Adrenal gland (tissue), 12 donors: ENCODE data around the gene ZNF146. TPM values are rescaled to one million over a fixed set of nuclear protein-coding genes. Genes with fewer than 3 reads are reported as not detected.
A peak's percentile ranks its signal among the peaks of the same experiment; 100 is the strongest.

ENCODE experiments used
- DNase-seq, 7 donors: peaks; one replicate each; pipeline ENCODE4 v3.0.0-alpha.2; 2019 to 2020
- H3K27ac ChIP-seq, 5 donors: fragments of 200-600 bp; sonication (generic) in 4 of 5; 1 replicate in 3 of 5; 2 replicates in 2 of 5; pipeline versions ENCODE4 v1.5.1 to v1.8.0; 2016 to 2020; ENCODE audit warnings: mild to moderate bottlenecking in 1 of 5
- H3K27me3 ChIP-seq: fragments of 200-600 bp; 2 replicates; pipeline ENCODE4 v1.8.0; 2021
- H3K36me3 ChIP-seq, 2 donors: fragments of 200-600 bp; replicated peaks in 1 of 2; 1 replicate in 1 of 2; 2 replicates in 1 of 2; pipeline versions ENCODE4 v1.5.1 to v1.8.0; 2018 to 2022
- H3K4me1 ChIP-seq, 2 donors: fragments of 200-600 bp; replicated peaks in 1 of 2; 1 replicate in 1 of 2; 2 replicates in 1 of 2; pipeline versions ENCODE4 v1.5.1 to v1.8.0; 2018 to 2021
- H3K4me3 ChIP-seq, 4 donors: fragments of 200-600 bp; sonication (generic) in 3 of 4; one replicate each; pipeline ENCODE4 v1.5.1; 2016 to 2018
- H3K9me3 ChIP-seq, 3 donors: fragments of 200-600 bp; sonication (generic) in 1 of 3; replicated peaks in 1 of 3; 1 replicate in 2 of 3; 2 replicates in 1 of 3; pipeline versions ENCODE4 v1.5.1 to v1.8.0; 2016 to 2021
- POLR2A ChIP-seq, 2 donors: fragments of 450-650 bp; IDR thresholded peaks; one replicate each; pipeline ENCODE4 v1.6.1; 2017; ENCODE audit warnings: antibody characterized with exemption in 2 of 2, mild to moderate bottlenecking in 2 of 2, moderate library complexity in 1 of 2
- WGBS, 4 donors: extraction: QIAGEN DNeasy Blood & Tissue Kit in 2 of 4; methylation state at CpG; one replicate each; pipeline versions ENCODE4 v1.1.5 to v1.1.7; 2013 to 2017; 5-methylcytosine and 5-hydroxymethylcytosine counted together
- intact Hi-C, 2 donors: fragments of 100-400 bp; cut with DNase I; formaldehyde crosslinking; loops; one replicate each; pipeline versions ENCODE4 v1.14.1 to v1.15.0; 2022 to 2023
- polyA plus RNA-seq, 3 donors: library from polyadenylated mRNA; stranded (reverse); fragments of 200-250 nt in 2 of 3; fragments of 350-450 nt in 1 of 3; fragmentation: Illumina TruSeq in 1 of 3; extraction: RNeasy Lipid Tissue Mini Kit (QIAGEN cat#74804) in 1 of 3; gene quantifications; one replicate each; pipeline ENCODE4 v1.2.3, GENCODE V29; 2013 to 2014
- total RNA-seq, 9 donors: library from RNA; depleted of rRNA in 4 of 9; stranded (reverse); fragments of >200 nt in 4 of 9; fragments of 120-200 nt in 1 of 9; fragmentation: NEBNext Ultra II Directional in 1 of 9; extraction: Animal tissue kit (Norgen Biotek cat#: 25700) in 1 of 9; gene quantifications; one replicate each; pipeline versions ENCODE4 v1.1.0 to v1.2.4, GENCODE V29; 2013 to 2023
- TF ChIP-seq, protein P1 (sequence below), 6 experiments: fragments of 450-650 bp in 4 of 6; fragments of 200-600 bp in 2 of 6; sonication (generic) in 1 of 6; IDR thresholded peaks; 1 replicate in 5 of 6; 2 replicates in 1 of 6; pipeline versions ENCODE4 v1.5.1 to v1.8.0; 2016 to 2021; ENCODE audit warnings: antibody characterized with exemption in 6 of 6, mild to moderate bottlenecking in 2 of 6, moderate library complexity in 1 of 6
- donor health status: healthy with polysubstance abuse.
- donor health status: Bipolar disorder and iron deficiency.
- donor health status: DM: yes; HTN: yes; CAD: no.
- donor health status: DM: no; HTN: no; CAD: no.
- donor health status: DM: no; HTN: no; CAD: no.
- donor health status: DM: yes; HTN: yes; CAD: no.

Gene ZNF146
- total and polyA plus RNA-seq, 12 donors: 20.7 to 128 (median 40.7) TPM

- 0 to 26% (median 7%) methylated on average over 13 to 37 of the region's 37 CpGs for WGBS, 4 donors
- TF ChIP-seq, protein P1, sequence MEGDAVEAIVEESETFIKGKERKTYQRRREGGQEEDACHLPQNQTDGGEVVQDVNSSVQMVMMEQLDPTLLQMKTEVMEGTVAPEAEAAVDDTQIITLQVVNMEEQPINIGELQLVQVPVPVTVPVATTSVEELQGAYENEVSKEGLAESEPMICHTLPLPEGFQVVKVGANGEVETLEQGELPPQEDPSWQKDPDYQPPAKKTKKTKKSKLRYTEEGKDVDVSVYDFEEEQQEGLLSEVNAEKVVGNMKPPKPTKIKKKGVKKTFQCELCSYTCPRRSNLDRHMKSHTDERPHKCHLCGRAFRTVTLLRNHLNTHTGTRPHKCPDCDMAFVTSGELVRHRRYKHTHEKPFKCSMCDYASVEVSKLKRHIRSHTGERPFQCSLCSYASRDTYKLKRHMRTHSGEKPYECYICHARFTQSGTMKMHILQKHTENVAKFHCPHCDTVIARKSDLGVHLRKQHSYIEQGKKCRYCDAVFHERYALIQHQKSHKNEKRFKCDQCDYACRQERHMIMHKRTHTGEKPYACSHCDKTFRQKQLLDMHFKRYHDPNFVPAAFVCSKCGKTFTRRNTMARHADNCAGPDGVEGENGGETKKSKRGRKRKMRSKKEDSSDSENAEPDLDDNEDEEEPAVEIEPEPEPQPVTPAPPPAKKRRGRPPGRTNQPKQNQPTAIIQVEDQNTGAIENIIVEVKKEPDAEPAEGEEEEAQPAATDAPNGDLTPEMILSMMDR (IDR thresholded peaks at IDR 0.05): no peak
- no peak for TF ChIP-seq POLR2A (IDR thresholded peaks at IDR 0.05)
- intact Hi-C loops: no loop called here
- H3K4me1 ChIP-seq: no peaks in the 10 kb centered on the region
- H3K27me3 ChIP-seq: no peaks in the 10 kb centered on the region
- no peak overlapping the region for H3K27ac ChIP-seq
- no peaks in the 10 kb centered on the region for H3K36me3 ChIP-seq
- peak overlapping the region in 3 of 4 donors; percentile 23 to 61 (median 33) for H3K4me3 ChIP-seq
- H3K9me3 ChIP-seq: no peaks in the 10 kb centered on the region
- peak in 6 of 7 donors; percentile 24 to 61 (median 40) for DNase-seq
Observed at GRCh38 chr19:36257520-36257876, 42.6 kb downstream of the ZNF146 start.

DNA sequence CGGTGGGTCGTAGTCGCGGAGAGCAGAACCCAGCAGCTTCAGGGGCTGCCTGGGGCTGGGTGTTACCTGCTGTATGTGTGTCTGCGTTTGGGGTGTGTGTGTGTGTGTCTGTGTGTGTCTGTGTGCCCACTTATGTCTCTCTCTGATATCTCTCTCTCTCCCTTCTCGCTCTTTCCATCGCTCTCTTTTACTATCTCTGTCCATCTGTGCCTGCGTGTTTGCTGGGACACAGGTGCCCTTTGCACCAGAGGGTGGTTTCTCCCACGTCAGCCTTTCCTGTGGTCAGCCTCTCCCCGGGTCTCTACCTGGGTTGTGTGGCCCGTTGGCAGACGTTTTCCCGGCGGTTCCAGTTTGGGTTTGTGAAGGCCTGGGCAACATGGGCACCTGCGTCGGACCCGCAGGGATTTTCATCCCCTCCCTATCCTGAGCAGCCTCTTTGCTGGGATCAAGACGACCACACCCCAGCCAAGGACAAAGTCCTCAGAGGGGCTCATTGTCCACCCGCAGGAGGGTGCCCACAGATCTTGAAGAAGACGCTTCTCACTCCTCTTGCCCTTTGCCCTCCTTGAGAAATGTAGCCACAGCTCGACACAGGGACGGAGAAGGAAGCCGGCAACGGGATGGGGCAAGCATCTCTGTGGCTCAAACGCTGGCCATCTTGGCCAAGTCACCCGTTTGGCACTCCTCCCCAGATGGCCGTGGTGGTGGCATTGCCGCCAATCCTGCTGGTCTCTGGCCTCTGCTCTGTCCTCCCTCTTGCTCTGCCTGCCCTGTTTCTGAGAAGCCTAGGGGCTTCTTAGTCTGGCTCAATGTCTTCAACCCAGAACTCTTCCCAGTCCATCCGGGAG, 43.3 kb downstream of the ZNF146 start:
- WGBS, 4 donors: 86 to 90% (median 88%) methylated on average over 24 to 29 of the region's 29 CpGs
- DNase-seq: peak in 1 of 7 donors; percentile 13
- no peaks in the 10 kb centered on the region for H3K4me1 ChIP-seq
- intact Hi-C loops: no loop called here
- no peaks in the 10 kb centered on the region for H3K9me3 ChIP-seq
- H3K36me3 ChIP-seq: no peaks in the 10 kb centered on the region
- H3K27me3 ChIP-seq: no peaks in the 10 kb centered on the region
- peak overlapping the region in 2 of 4 donors; percentile 23 to 61 for H3K4me3 ChIP-seq
- TF ChIP-seq POLR2A (IDR thresholded peaks at IDR 0.05): no peak
- TF ChIP-seq, protein P1 (IDR thresholded peaks at IDR 0.05): no peak
- no peak overlapping the region for H3K27ac ChIP-seq

DNA sequence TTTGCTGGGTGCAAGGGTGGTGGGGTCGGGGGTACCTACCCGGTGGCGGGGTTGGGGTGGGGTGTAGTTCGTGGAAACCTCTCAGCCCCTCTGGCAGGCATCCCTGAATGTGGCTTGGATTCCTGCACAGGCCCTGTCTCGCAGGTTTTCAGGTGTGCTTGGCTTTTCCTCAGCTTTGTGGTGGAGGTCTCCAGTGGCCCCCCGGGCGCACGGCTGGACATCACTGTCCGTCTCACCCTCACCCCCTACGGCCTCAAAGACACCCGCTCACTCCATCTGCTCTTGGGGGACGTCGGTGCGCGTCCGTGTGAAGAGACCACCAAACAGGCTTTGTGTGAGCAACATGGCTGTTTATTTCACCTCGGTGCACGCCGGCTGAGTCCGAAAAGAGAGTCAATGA, 44.3 kb downstream of the ZNF146 start:
- 94 to 97% (median 96%) methylated on average over 15 to 20 of the region's 20 CpGs for WGBS, 4 donors
- H3K4me1 ChIP-seq: no peaks in the 10 kb centered on the region
- no peaks in the 10 kb centered on the region for H3K36me3 ChIP-seq
- DNase-seq: peak in 1 of 7 donors; percentile 10
- intact Hi-C loops: no loop called here
- H3K4me3 ChIP-seq: no peak overlapping the region
- no peaks in the 10 kb centered on the region for H3K9me3 ChIP-seq
- TF ChIP-seq POLR2A (IDR thresholded peaks at IDR 0.05): no peak
- TF ChIP-seq, protein P1 (IDR thresholded peaks at IDR 0.05): no peak
- H3K27ac ChIP-seq: no peak overlapping the region
- no peaks in the 10 kb centered on the region for H3K27me3 ChIP-seq

GRCh38 chr19:36265064-36265463, 50.2 kb downstream of the ZNF146 start:
- H3K4me3 ChIP-seq: no peak overlapping the region
- no peak for TF ChIP-seq POLR2A (IDR thresholded peaks at IDR 0.05)
- TF ChIP-seq, protein P1 (IDR thresholded peaks at IDR 0.05): no peak
- no peaks in the 10 kb centered on the region for H3K9me3 ChIP-seq
- 84 to 94% (median 92%) methylated on average over 3 to 4 of the region's 4 CpGs for WGBS, 4 donors
- no peaks in the 10 kb centered on the region for H3K27me3 ChIP-seq
- peak in 1 of 7 donors; percentile 25 for DNase-seq
- no peaks in the 10 kb centered on the region for H3K36me3 ChIP-seq
- intact Hi-C loops: no loop called here
- no peaks in the 10 kb centered on the region for H3K4me1 ChIP-seq
- no peak overlapping the region for H3K27ac ChIP-seq
